ENCODE data around the gene NDUFS8.

NDUFS8 gene

GRCh38 chr11:68003846-68004550, 26.5 kb upstream of the NDUFS8 start, which contains the start of gene UNC93B1:
UNC93B1 (minus strand) TSS chr11:68004097; CDS start chr11:68004043, 54 bp downstream.
- DNase-seq = peak; percentile 67

GRCh38 chr11:68004551-68005335, 25.7 kb upstream of the NDUFS8 start:
- no peak for DNase-seq

- no peak for DNase-seq
Observed at GRCh38 chr11:68006606-68007166, 23.8 kb upstream of the NDUFS8 start.

- DNase-seq = no peak
Observed at GRCh38 chr11:68007498-68008380, 22.7 kb upstream of the NDUFS8 start.

GRCh38 chr11:68008381-68009337, 21.8 kb upstream of the NDUFS8 start:
- DNase-seq = no peak

DNA sequence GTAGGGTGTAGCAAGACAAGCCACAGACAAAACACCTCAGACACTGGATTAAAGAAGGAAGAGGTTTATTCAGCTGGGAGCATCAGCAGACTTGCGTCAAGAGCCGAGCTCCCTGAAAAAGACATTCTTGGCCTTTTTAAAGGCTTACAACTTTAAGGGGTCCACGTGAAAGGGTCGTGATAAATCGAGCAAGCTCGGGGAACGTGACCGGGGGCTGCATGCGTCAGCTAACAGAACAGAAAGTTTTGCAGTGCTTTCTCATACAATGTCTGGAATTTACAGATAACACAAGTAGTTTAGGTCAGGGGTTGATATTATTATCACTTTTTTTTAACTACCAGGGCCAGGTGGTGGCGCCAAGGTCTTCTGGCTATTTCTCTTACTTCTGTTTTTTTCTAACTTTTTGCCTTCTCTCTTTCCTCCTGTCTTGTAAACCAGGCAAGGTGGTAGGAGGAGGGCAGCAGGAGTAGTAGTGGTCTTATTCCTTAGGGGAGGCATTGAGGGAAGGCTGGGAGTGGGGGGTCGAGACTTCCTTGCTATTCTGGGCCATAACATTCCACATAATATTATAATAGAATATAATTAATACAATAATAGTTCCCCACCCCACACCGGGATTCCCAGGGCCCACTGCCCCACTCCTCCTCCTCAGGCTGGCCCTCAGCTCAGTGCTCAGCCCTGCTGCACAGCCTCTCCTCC, 20.9 kb upstream of the NDUFS8 start:
- no peak for DNase-seq

DNA sequence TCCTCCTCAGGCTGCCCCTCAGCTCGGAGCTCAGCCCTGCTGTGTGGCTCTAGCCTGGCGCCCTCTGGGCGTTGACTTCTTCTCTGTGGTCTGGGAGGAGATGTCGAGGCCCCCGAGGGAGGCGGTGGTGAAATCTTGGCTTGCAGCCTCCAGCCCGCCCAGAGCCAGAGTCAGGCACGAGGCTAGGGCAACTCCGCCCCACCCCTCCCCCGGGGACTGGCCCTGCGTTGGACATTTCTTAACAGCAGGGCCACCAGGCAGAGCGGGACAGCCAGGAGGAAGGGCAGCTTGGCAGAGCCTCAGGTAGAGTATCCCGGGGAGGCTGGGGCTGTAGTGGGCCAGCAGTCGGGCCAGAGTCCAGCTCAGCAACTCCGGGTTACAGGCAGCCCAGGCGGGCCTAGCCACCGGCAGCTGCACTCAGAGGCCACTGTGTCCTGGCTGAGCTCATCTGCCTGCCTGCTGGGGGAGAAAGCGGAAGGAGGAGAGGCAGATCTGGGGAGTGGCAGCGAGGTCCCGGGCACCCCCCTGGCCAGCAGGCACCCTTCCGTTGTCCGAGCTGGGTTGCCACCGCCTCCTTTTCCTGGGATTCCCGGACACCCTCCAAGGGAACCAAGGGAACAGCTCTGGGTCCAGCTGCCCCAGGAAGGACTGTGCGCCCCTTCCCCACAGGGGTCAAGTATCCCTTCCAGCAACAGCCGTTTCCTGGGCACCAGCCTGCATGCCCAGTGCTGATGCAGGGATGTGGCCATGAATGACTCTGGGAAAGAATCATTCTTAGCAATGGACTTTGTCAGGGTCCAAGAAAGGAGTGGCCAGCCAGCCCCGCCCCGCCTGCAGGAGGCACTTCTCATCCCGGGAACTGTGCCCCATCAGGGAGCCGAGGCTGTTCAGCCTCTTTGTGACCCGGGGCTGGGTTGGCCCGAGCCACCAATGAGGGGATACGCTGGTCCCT, 20.1 kb upstream of the NDUFS8 start, which contains the start of gene ALDH3B1:
ALDH3B1 (plus strand) TSS at position 238 of the 952 bp plus-strand sequence. CDS start 4,971 bp downstream, outside the sequence.
- DNase-seq = no peak

DNA sequence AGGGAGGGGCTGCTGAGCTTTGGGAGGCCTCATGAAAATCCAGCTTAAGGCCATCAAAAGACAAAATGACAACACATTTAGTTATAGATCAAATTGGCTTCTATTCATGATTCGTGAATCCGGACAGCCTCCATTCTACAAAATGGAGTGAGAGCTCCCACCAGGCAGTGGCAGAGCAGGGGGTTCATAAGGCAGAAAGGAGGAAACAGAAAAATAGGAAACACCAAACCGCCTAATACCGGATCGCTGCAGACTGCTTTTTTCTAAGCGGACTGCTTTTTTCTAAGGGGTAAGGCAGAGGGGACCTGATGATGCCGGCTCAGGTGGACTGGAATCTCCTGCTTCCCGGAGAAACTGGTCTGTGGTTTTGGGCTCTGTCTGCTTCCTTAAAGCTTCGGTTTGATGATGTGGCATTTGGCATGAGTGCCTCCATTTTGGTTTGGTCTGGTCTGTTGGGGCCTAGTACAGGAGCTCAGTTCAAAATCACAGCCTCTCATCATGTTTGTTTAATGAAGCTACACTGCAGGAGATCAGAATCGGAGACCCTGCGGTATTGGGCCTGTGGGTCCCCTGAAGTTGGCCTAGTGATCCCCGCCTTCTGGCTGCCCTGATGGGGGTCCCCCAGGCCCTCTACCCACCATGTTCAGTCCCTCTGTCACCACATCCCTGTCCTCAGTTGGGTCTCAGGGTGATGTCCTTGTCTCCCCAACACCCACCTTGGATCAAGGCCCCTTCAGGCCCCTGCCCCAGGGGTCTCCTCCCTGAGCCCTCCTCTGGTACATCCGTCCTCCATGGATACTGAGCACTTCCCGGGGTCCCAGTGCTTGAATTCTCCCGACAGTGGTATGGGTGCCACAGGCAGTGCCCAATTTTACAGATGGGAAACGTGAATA, 19.2 kb upstream of the NDUFS8 start:
- no peak for DNase-seq

- no peak for DNase-seq
Observed at GRCh38 chr11:68012044-68012842, 18.2 kb upstream of the NDUFS8 start.

DNA sequence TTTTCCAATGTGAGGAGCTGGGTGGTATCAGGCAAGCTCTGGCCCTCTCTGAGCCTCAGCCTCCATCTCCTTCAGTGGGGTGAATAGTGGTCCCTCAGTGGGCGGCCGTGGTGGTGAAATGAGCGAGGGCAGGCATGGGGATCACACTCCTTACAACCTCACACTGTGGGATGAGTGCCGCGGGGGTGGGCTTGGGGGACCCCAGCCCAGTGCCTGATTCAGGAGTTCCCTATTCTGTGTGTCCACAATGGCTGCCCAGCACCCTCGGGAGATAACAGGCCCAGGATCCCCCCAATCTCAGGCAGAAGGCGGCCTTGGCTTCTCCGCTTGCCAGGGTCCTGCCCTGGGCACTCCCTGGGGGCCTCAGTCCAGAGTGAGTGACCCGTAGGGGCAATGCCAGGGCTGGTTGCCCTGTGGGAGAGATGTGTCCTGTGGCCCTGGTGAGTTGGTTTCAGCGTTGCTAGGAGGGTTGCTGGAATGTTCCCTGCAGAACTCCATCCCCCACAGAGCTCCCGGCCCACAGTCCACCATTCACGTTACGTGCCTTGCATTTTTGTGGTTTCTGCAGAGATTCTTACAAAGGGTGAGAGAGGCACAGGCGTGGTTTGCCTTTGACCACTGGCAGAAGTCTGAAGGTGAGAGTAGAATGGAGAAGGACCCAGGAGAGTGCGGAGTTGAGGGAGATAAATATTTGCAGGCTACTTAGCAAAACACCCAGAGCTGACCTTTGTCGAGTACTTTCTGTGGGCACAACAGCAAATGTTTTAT, 17.5 kb upstream of the NDUFS8 start:
- no peak for DNase-seq

DNA sequence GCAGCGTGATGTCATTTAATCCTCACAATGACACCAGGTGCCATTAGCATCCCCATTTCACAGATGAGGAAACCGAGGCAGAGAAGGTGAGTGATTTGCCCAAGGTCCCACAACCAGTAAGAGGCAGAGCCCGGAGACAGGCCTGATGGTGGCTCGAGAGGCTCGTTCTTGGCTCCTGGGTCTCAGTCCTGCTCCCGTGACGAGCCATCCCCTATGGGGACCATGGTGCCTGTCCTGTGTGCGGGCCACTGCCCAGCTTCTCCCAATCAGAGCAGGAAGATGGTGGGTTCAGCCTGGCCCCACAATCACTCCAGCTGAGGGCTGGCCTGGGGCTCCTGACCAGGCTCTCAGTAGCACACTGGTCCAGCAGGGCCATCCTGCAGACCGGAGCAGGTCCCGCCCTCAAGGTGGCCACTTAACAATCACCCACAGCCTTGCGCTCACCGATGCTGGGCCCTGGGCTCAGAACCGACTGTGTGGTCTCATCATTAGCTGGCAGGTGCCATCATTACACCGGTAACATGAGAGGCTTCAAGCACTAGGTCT, 16.8 kb upstream of the NDUFS8 start:
- DNase-seq = no peak

DNA sequence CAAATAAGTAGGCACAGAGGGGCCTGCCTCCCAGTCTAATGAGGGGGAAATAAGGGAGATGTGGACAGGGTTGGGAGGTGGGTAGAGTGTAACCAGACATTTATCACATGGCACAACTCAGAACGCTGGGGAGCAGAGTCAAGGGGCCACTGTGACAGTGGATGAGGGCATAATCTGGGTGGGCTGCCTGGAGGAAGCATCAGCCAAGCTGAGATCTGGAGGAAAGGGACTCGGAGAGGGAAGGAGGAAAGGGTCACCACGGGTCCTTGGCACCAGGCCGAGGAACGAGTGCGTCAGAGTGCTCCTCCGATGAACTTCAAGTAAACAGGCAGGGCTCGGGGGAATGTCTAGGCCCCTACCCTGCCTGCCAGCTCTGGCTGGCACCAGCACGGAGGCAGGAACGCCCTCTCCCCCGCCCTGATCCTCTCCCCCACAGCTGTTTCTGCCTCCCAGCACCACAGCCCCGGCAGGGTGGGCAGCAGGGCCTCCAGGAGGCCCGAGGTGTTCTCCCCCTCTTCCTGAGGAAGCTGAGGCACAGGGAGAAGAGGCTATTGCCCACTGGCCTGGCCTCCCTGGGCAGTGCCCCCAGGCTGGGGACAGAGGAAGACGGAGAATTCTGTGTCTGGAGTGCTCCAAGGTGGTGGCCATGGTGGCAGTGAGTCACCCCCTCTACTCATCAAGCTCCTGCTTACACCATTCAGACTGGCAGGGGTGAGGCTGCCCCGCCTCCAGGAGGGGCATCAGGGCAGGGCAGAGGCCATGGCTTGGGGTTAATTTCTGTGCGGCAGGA, 16.1 kb upstream of the NDUFS8 start:
- no peak for DNase-seq

DNA sequence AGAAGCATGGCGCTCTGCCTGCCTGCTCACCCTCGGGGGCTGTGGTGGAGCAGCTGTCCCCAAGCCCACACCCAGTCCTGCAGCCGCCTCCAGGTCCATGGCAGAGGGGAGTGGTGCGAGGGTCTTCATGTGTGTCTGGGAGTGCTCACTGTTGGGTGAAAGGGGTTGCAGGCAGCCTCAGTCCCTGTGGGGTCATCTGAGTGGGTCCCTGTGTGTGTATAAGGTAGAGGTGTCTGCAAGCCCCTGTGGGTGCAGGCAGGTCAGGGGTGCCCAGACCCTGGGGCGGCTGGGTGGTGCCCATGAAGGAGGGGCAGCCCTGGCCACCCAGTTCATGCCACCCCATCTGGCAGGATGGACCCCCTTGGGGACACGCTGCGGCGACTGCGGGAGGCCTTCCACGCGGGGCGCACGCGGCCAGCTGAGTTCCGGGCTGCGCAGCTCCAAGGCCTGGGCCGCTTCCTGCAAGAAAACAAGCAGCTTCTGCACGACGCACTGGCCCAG, 15.5 kb upstream of the NDUFS8 start:
- DNase-seq = no peak

DNA sequence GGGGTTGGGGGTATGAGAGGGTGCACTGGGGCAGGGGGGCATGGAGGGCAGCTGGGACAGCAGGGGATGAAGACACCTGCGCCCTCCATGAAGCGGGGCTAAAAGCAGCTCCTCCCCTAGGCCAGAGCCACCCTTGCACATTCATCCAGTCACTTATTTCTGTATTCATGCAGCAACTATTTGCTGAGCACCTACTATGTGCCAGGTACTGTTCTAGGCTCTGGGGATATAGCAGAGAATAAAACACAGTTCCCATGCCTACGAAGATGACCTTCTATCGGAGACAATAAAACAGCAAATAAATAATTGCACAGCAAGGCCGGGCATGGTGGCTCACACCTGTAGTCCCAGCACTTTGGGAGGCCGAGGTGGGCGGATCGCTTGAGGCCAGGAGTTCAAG, 15.0 kb upstream of the NDUFS8 start:
- DNase-seq = no peak

- no peak for DNase-seq
Observed at GRCh38 chr11:68016161-68016903, 14.1 kb upstream of the NDUFS8 start.
